ENCODE data around the gene ICOSLG.
"Not testable (repeated sequence)": the region's sequence is repeated elsewhere in the genome, so short reads cannot be mapped to it uniquely, and the experiment has no call there.

Gene ICOSLG

GRCh38 chr21:44249204-44250037, 8.7 kb upstream of the ICOSLG start:
- not testable (repeated sequence) for H3K36me3 ChIP-seq (ENCODE audit: control insufficient read depth, insufficient read depth, low read length, severe bottlenecking); H3K9ac ChIP-seq (ENCODE audit: low read length); H3K4me3 ChIP-seq (ENCODE audit: low read length); DNase-seq (ENCODE audit: low read depth); H3K27me3 ChIP-seq (replicated peaks; ENCODE audit: control insufficient read depth, insufficient read depth, low read length); H3K4me1 ChIP-seq (ENCODE audit: control insufficient read depth, insufficient read depth, low read length); H3K9me3 ChIP-seq (ENCODE audit: control insufficient read depth, low read length)

GRCh38 chr21:44247904-44248303, 7.2 kb upstream of the ICOSLG start:
- H3K36me3 ChIP-seq (ENCODE audit: control insufficient read depth, insufficient read depth, low read length, severe bottlenecking); H3K27me3 ChIP-seq (replicated peaks; ENCODE audit: control insufficient read depth, insufficient read depth, low read length); H3K9ac ChIP-seq (ENCODE audit: low read length); H3K4me3 ChIP-seq (ENCODE audit: low read length); H3K9me3 ChIP-seq (ENCODE audit: control insufficient read depth, low read length); H3K4me1 ChIP-seq (ENCODE audit: control insufficient read depth, insufficient read depth, low read length); DNase-seq (ENCODE audit: low read depth): not testable (repeated sequence)

- not testable (repeated sequence) for H3K4me1 ChIP-seq (ENCODE audit: control insufficient read depth, insufficient read depth, low read length); H3K9ac ChIP-seq (ENCODE audit: low read length); H3K27me3 ChIP-seq (replicated peaks; ENCODE audit: control insufficient read depth, insufficient read depth, low read length); H3K36me3 ChIP-seq (ENCODE audit: control insufficient read depth, insufficient read depth, low read length, severe bottlenecking); H3K9me3 ChIP-seq (ENCODE audit: control insufficient read depth, low read length); DNase-seq (ENCODE audit: low read depth); H3K4me3 ChIP-seq (ENCODE audit: low read length)
These were observed 3.2 kb upstream of the ICOSLG start for GRCh38 chr21:44243980-44244379.

- not testable (repeated sequence) for H3K9ac ChIP-seq (ENCODE audit: low read length); DNase-seq (ENCODE audit: low read depth)
These were observed 538 bp upstream of the ICOSLG start for GRCh38 chr21:44241281-44241680.

GRCh38 chr21:44240353-44240752, 390 bp downstream of the ICOSLG start:
- not testable (repeated sequence) for H3K4me3 ChIP-seq (ENCODE audit: low read length); H3K27me3 ChIP-seq (replicated peaks; ENCODE audit: control insufficient read depth, insufficient read depth, low read length); H3K9ac ChIP-seq (ENCODE audit: low read length); H3K4me1 ChIP-seq (ENCODE audit: control insufficient read depth, insufficient read depth, low read length); H3K36me3 ChIP-seq (ENCODE audit: control insufficient read depth, insufficient read depth, low read length, severe bottlenecking); DNase-seq (ENCODE audit: low read depth); H3K9me3 ChIP-seq (ENCODE audit: control insufficient read depth, low read length)

More at GRCh38 chr21:44241281-44241680, 538 bp upstream of the ICOSLG start:
- H3K4me1 ChIP-seq (ENCODE audit: control insufficient read depth, insufficient read depth, low read length); H3K4me3 ChIP-seq (ENCODE audit: low read length); H3K36me3 ChIP-seq (ENCODE audit: control insufficient read depth, insufficient read depth, low read length, severe bottlenecking); H3K9me3 ChIP-seq (ENCODE audit: control insufficient read depth, low read length); H3K27me3 ChIP-seq (replicated peaks; ENCODE audit: control insufficient read depth, insufficient read depth, low read length): not testable (repeated sequence)

GRCh38 chr21:44229561-44229960, 11.2 kb downstream of the ICOSLG start:
- not testable (repeated sequence) for H3K36me3 ChIP-seq (ENCODE audit: control insufficient read depth, insufficient read depth, low read length, severe bottlenecking); H3K4me1 ChIP-seq (ENCODE audit: control insufficient read depth, insufficient read depth, low read length); H3K27me3 ChIP-seq (replicated peaks; ENCODE audit: control insufficient read depth, insufficient read depth, low read length); H3K4me3 ChIP-seq (ENCODE audit: low read length); H3K9me3 ChIP-seq (ENCODE audit: control insufficient read depth, low read length); DNase-seq (ENCODE audit: low read depth); H3K9ac ChIP-seq (ENCODE audit: low read length)

- not testable (repeated sequence) for H3K27me3 ChIP-seq (replicated peaks; ENCODE audit: control insufficient read depth, insufficient read depth, low read length); H3K36me3 ChIP-seq (ENCODE audit: control insufficient read depth, insufficient read depth, low read length, severe bottlenecking); DNase-seq (ENCODE audit: low read depth); H3K9me3 ChIP-seq (ENCODE audit: control insufficient read depth, low read length); H3K4me1 ChIP-seq (ENCODE audit: control insufficient read depth, insufficient read depth, low read length); H3K9ac ChIP-seq (ENCODE audit: low read length); H3K4me3 ChIP-seq (ENCODE audit: low read length)
These were observed 12.6 kb downstream of the ICOSLG start for GRCh38 chr21:44228109-44228508.

GRCh38 chr21:44227614-44228013, 13.1 kb downstream of the ICOSLG start:
- H3K4me3 ChIP-seq (ENCODE audit: low read length); H3K4me1 ChIP-seq (ENCODE audit: control insufficient read depth, insufficient read depth, low read length); H3K27me3 ChIP-seq (replicated peaks; ENCODE audit: control insufficient read depth, insufficient read depth, low read length); H3K9me3 ChIP-seq (ENCODE audit: control insufficient read depth, low read length); DNase-seq (ENCODE audit: low read depth); H3K36me3 ChIP-seq (ENCODE audit: control insufficient read depth, insufficient read depth, low read length, severe bottlenecking); H3K9ac ChIP-seq (ENCODE audit: low read length): not testable (repeated sequence)

- not testable (repeated sequence) for H3K9me3 ChIP-seq (ENCODE audit: control insufficient read depth, low read length); H3K4me3 ChIP-seq (ENCODE audit: low read length); H3K36me3 ChIP-seq (ENCODE audit: control insufficient read depth, insufficient read depth, low read length, severe bottlenecking); H3K27me3 ChIP-seq (replicated peaks; ENCODE audit: control insufficient read depth, insufficient read depth, low read length); H3K9ac ChIP-seq (ENCODE audit: low read length); H3K4me1 ChIP-seq (ENCODE audit: control insufficient read depth, insufficient read depth, low read length); DNase-seq (ENCODE audit: low read depth)
These were observed 15.1 kb downstream of the ICOSLG start for GRCh38 chr21:44225605-44226004.

GRCh38 chr21:44223334-44223733, 17.4 kb downstream of the ICOSLG start:
- H3K36me3 ChIP-seq (ENCODE audit: control insufficient read depth, insufficient read depth, low read length, severe bottlenecking); H3K9ac ChIP-seq (ENCODE audit: low read length); H3K4me1 ChIP-seq (ENCODE audit: control insufficient read depth, insufficient read depth, low read length); H3K27me3 ChIP-seq (replicated peaks; ENCODE audit: control insufficient read depth, insufficient read depth, low read length); H3K9me3 ChIP-seq (ENCODE audit: control insufficient read depth, low read length); H3K4me3 ChIP-seq (ENCODE audit: low read length); DNase-seq (ENCODE audit: low read depth): not testable (repeated sequence)

GRCh38 chr21:44220674-44221073, 20.1 kb downstream of the ICOSLG start:
- not testable (repeated sequence) for H3K27me3 ChIP-seq (replicated peaks; ENCODE audit: control insufficient read depth, insufficient read depth, low read length); H3K9me3 ChIP-seq (ENCODE audit: control insufficient read depth, low read length); H3K36me3 ChIP-seq (ENCODE audit: control insufficient read depth, insufficient read depth, low read length, severe bottlenecking); H3K9ac ChIP-seq (ENCODE audit: low read length); H3K4me1 ChIP-seq (ENCODE audit: control insufficient read depth, insufficient read depth, low read length); DNase-seq (ENCODE audit: low read depth); H3K4me3 ChIP-seq (ENCODE audit: low read length)

GRCh38 chr21:44218461-44218860, 22.3 kb downstream of the ICOSLG start:
- DNase-seq (ENCODE audit: low read depth); H3K27me3 ChIP-seq (replicated peaks; ENCODE audit: control insufficient read depth, insufficient read depth, low read length); H3K9me3 ChIP-seq (ENCODE audit: control insufficient read depth, low read length); H3K36me3 ChIP-seq (ENCODE audit: control insufficient read depth, insufficient read depth, low read length, severe bottlenecking); H3K4me3 ChIP-seq (ENCODE audit: low read length); H3K4me1 ChIP-seq (ENCODE audit: control insufficient read depth, insufficient read depth, low read length); H3K9ac ChIP-seq (ENCODE audit: low read length): not testable (repeated sequence)

Data from adipocyte (in vitro differentiated cells).